SKM-1 (cell line): ENCODE measurements around the gene TECPR2.

Experiments
- DNase-seq: peaks from one replicate; lab custom pipeline; 2025; ENCODE audit not compliant: unreplicated experiment; lab: John Stamatoyannopoulos, UW

Gene TECPR2

DNA sequence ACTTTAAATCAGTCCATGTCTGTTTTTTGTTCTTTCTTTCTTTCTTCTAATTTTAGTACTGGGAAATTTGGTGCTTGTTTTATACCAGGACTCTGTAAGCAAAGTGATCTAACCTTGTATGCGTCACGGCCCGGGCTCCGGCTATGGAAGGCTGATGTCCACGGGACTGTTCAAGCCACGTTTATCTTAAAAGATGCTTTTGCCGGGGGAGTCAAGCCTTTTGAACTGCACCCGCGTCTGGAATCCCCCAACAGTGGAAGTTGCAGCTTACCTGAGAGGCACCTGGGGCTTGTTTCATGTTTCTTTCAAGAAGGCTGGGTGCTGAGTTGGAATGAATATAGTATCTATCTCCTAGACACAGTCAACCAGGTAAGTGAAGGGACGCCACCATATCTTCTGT lies 62.2 kb downstream of the TECPR2 start:
- DNase-seq: no peak

DNA sequence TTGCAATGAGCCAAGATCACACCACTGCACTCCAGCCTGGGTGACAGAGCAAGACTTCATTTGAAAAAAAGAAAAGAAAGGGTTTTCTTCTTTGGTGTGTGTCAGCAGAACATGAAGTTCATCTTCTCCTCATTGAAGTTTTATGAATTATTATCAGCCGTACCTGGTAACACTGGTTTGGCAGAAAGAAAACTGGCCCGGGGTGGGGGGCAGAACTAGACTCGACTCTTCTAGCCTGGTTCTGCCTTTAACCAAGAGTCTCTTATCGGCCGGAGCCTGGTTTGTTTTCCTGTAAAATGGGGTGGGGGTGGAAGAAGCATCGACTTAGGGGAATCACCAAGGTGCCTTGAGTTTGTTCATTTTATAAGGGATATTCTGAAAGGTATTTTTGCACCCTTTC lies 64.1 kb downstream of the TECPR2 start:
- no peak for DNase-seq

DNA sequence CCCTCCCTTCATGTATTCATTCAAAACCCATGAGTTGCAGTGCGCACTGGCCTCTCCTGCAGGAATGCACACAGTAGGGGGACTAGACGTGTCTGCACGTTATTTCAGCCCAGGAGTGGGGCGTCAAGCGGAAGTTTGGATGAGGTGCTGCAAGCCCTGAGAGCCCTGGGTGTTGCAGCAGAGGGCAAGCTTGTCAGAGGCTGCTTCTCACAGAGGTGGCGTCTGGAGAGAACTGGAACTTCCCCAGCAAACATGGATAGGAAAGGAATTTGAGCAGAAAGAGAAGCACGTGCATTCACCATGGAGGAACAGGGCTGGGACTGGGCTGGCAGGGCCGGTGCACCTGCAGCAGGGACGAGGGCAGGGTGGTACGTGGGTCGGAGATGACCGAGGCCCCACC lies 64.9 kb downstream of the TECPR2 start:
- no peak for DNase-seq

DNA sequence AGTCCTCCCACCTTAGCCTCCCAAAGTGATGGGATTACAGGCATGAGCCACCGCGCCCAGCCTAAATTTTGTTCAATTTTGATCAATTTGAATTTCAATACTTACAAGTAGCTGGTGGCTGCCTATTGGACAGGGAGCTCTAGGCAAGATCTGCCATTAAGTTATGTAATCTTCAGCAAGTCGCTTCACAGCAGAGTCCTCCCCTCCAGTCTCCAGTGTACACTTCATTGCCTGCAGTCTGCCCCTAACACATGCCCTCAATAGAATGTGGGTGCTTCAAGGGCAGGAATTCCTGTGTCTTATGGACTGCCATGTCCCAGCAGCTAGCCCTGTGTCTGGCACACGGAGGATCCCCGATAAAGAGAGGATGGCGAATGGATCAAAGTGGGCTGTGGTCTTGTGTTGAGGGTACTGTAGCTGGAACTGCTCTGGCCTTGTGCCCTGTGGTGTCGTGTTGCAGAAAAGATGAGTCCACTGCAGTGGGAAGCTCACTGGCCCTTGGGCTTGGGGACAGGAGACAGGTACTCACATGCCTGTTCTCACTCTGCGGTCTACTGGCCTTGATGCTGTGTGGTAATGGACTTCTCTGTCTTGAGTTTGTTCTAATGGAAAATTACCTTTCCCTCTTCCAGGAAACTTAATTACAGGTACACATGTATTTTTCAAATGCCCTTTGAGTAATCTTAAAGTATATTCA lies 67.6 kb downstream of the TECPR2 start:
- no peak for DNase-seq

DNA sequence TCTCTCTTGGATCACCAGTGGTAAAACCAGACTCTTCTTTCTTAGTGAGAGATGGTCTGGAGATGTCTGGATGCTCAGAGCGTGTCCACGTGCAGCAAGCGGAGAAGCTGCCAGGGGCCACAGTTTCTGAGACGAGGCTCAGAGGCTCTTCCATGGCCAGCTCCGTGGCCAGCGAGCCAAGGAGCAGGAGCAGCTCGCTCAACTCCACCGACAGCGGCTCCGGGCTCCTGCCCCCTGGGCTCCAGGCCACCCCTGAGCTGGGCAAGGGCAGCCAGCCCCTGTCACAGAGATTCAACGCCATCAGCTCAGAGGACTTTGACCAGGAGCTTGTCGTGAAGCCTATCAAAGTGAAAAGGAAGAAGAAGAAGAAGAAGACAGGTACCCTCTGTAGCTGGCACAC lies 69.0 kb downstream of the TECPR2 start:
- DNase-seq: no peak

DNA sequence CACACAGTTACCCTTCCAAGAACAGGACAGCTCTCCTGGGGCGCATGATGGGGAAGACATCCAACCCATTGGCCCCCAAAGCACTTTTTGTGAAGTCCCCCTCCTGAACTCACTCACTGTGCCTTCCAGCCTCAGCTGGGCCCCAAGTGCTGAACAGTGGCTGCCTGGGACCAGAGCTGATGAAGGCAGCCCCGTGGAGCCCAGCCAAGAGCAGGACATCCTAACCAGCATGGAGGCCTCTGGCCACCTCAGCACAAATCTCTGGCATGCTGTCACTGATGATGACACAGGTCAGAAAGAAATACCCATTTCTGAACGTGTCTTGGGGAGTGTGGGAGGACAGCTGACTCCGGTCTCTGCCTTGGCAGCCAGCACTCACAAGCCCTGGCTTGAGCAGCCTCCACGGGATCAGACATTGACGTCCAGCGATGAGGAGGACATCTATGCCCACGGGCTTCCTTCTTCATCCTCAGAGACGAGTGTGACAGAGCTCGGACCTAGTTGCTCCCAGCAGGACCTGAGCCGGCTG lies 72.0 kb downstream of the TECPR2 start:
- DNase-seq: no peak

DNA sequence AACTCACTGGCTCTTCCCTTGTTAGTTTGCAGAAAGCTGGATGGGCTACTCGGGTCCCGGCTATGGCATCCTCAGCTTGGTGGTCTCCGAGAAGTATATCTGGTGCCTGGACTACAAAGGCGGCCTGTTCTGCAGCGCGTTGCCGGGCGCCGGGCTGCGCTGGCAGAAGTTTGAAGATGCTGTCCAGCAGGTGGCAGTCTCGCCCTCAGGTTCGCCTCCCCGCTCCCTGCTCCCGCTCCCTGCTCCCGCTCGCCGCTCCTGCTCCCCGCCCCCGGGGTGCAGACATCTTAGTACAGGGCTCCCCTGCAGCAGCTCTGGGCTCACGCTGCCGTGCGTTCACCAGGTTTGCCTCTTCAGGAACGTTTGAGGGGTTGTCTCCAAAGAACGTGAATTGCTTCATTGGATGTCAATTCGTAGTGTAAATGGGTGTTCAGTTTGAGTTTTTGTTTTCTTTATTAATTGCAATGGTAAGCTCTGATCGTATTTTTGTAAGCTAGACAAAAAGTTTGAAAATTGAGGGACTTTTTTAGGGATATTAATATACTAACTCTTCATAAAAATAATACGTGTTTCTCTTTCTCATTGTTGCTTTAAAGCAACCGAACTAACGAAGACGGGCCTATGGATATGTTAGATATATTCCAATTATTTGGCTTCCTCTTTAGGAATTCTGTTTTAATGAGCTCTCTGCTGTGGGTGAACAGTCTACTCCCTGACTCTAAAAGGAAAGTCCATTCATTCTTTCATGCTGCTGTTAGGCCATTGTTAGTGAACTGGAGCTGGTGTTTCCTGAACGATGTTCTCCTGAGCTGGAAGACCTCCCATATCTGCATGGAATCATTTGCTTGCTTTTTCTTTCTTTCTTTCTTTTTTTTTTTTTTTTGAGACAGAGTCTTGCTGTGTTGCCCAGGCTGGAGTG lies 75.5 kb downstream of the TECPR2 start:
- DNase-seq: no peak

DNA sequence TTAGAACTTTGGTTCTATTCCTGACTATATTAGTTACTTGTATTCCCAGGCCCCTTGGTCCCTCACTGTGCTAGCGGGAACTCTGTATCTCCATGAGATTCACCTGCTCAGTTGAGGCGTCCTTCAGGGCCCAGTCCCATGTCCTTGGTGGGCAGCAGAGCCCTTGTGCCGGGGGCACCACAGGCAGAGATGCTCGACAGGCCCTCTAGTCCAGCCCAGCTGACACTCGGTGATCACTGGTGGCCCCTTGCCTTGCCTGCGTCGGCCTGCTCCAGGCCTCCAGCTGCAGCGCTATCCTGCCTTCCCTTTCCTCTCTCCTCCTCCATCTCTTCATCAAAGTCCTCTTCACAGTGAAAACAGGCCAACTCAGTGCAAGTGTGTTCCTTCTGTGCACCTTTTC lies 76.8 kb downstream of the TECPR2 start:
- no peak for DNase-seq

DNA sequence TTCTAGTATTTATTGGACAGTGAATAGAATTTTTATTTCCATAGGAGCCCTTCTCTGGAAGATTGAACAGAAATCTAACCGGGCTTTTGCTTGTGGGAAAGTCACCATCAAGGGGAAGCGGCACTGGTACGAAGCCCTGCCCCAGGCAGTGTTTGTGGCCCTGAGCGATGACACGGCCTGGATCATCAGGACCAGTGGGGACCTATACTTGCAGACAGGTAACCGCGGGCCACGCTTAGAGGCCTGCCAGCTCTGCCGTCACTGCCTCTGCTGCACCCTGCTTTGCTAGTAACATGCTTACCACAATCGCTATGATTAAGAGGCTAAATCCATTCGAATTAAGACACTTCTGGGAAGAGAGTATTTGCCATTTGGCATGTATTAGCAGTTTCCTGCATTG lies 77.7 kb downstream of the TECPR2 start:
- DNase-seq: no peak

DNA sequence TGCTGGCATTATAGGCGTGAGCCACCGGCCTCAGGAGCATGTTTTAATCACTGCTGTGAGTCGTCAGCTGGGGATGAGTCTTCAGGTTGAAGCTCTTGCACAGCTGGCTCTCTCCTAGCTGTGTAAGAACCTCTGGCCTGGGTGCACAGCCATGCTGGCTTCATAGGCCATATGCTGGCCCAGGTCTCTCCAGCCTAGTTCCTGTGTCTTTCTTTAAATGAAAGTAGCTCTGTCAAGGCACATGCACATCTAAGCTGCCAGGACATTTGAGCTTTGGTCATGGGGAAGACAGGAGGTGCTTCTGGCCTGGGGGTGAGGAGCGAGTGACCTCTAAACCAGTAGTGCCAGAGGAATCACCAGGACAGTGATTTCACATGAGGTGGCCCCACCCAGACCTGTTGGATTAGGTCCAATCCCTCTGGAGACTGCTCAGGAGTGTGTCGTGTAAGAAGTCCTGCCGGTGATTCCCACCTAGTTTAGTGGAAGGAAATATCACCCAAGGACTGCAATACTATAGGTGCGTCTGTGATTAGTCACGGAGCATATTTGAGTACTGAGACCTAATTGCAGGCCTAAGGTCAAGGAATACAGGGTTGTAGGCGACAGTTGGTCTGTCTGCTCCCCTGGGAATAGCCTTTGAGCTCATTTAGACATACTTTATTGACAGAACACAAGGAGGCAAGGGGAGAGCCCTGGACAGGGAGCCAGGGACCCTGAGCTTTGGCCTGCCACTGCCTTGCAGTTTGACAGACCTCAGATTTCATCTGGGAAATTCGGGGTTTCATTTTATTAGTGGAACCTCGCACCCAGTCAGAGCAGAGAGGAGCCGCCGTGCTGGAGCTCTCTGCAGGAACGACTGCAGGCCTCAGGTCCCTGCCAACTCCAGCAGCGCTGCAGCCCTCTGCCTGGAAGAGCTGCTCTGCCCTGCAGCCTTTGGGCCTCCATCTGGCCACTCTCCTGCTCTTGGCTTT lies 79.8 kb downstream of the TECPR2 start:
- no peak for DNase-seq

DNA sequence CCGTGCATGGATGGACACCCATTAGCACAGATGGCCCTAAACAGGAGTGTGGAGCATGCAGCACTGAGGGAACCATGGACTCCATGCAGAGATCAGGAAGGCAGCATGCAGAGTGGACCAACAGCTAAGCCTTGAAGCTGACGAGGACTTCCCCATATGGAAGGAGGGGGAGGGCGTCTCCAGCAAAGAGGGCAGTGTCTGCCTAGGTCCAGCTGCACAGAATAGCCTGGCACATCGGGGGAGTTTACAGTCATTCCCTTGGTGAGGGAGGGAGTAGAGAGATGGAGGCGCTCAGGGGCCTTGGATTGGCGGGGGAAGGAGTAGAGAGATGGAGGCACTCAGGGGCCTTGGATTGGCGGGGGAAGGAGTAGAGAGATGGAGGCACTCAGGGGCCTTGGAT lies 82.3 kb downstream of the TECPR2 start:
- DNase-seq: no peak

DNA sequence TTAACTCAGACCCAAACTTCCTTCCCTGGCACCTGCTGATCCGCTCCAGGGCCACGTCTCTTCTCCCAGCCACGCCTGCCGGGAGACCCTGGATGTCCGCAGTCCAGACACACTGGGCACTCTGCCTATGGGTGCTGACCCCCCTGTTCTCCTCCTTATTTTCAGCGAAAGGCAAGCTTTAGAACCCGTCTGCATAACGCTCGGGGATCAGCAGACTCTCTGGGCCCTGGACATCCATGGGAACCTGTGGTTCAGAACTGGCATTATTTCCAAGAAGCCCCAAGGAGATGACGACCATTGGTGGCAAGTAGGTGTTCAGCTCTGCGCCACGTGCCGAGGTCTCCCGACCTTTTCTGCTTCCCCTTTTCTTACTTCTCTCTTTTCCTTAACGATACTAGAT lies 82.9 kb downstream of the TECPR2 start:
- DNase-seq: no peak

DNA sequence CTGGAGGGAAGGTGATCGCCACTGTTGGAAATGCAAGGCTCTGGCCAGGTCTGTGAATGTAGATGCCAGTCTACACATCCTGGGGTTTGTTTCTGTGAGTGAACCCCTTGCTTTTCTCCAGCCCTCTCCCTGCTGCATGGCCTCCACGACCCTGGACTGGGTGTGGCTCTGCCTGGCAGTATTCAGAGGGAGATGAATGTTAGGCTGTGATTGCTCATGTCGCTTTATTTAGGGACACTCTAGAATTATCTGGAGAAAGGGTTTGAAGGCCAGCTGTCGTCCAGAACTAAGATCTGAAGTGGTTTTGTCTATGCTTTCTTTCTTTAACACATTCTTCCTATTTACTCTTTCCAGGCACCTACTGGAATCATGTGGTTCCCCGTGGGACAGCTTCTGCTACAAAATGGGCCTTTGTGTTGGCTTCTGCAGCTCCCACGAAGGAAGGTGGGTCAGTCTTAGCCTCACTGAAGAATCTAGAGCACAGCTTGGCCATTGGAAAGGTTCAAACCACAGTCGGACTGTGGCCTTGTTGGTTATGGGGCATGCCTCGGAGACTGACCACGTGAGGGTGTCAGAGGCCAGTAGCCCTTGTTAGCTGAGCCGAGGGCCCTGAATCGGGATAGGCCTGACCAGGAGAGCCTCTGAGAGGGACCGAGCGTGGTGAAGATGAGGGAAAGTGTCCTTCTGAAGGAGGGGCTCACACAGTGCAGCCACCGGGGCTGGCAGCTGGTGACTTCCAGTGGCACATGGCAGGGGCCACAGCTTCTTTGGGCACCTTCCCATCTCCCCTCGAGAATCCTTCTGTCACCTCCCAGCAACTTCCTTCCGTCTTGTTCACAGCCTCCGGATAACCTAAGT lies 87.7 kb downstream of the TECPR2 start:
- DNase-seq: no peak

DNA sequence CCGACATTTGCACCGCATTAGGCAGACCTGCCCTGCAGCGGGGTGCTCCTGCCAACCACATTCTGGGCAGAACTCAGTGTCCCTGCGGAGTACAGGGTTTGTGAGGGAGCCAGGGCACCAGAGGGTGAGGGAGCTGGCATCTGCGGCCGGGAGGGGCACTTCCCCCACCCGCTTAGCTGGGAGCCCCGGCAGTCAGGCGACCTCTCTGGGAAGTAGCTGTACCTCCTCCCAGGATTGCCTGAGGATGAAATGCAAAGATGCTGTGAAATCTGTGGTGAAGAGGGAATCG lies 88.3 kb downstream of the TECPR2 start:
- DNase-seq: no peak

DNA sequence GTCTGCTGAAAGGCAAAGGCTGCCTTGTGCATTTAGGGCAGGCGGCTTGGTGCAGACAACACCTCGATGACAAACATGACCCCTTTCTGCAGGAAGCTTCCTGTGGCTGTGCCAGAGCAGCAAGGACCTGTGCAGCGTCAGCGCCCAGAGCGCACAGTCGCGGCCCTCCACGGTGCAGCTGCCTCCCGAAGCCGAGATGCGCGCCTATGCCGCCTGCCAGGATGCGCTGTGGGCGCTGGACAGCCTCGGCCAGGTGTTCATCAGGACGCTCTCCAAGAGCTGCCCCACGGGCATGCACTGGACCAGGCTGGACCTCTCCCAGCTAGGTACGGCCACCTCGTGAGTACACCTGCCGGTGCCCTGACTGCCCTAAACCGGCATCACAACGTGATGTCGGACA lies 89.6 kb downstream of the TECPR2 start:
- DNase-seq: no peak

DNA sequence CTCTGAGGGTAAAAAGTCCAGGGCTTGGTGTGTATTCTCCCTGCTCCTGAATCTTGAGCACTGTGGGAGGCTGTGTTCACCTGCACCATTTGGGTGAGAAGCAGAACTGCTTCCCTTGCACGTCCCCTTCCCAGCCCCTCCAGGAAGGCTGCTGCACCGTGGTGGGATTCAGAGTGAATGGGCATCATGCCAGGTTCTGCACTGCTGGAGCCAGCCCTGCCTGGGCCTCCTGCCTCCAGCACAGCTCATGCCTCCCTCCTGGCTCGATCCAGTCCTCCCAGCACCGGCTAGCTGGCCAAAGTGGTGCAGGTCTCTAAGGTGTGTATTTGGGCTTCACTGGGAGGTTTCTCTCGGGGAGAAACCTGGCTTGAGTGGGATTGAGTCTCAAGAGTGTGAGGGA lies 92.0 kb downstream of the TECPR2 start:
- DNase-seq: no peak

DNA sequence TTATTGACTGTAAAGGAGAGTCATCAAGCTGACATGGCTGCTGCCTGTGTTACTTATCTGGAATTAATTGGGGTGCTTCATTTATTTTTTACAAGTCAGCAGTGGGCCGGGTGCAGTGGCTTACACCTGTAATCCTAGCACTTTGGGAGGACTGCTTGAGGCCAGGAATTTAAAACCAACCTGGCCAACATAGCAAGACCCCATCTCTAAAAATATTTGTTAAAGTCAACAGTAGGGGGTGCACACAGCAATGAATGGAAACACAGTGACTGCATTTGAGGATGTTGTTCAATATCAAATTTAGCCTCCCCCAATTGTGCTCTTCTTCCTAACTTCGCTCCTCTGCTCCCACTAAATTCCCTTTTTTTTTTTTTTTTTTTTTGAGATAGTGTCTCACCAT lies 94.8 kb downstream of the TECPR2 start:
- no peak for DNase-seq

DNA sequence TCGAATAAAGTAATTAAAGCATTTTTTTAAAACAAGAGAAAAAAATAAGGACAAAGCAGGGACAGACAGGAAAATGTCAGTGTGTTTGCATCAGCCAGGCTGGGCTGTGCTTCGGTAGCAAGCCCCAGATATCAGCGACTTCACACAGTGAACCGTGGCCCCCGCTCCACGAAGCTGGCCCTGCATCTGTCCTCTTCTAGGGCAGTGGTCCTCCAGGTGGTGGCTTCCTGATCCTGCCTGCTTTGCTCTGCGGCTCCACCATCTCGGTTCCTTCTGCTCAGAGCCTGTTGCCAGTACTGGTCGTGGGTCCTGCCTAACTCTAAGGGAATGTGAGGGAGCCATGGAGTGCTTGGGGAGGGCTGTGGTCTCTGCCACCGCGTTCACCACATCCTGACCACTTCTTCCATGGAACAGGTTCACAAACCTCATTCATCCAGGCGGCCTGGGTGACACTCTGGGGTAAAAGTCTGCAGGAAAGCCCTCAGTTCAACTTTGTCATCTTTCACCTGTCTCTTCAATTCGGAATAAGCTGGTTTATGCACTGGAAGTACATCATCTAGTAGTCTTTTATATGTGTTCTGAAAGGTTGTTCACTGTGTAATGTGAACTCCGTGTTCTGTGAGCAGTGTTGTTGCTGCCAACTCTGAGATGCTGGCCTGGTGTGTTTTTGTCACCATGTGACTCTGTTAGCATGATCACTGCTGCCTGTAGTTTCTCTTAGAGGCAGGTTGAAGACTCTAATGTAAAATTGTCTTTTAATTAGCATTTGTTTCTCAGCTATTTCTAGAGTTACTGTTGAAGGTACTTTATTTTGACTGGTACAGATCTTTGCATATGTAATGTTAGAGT lies 99.0 kb downstream of the TECPR2 start:
- DNase-seq: no peak

DNA sequence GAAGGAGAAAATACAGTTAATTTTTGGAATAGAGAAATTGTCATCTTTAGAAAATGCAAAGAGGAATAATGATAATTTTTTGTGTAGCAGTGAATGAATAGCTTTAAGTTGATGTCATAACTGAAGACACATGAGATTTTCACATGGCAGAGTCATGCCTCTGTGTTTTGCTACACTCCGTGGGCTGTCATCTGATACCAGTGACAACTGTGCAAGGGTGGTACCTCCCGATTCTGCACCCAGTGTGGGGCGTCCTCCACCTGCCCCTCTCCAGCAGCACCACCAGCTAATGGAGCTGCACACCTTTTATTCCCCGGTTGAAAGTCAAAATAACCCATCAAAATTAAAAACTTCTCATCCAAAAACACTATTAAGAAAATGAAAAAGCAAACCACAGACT lies 99.7 kb downstream of the TECPR2 start:
- no peak for DNase-seq

DNA sequence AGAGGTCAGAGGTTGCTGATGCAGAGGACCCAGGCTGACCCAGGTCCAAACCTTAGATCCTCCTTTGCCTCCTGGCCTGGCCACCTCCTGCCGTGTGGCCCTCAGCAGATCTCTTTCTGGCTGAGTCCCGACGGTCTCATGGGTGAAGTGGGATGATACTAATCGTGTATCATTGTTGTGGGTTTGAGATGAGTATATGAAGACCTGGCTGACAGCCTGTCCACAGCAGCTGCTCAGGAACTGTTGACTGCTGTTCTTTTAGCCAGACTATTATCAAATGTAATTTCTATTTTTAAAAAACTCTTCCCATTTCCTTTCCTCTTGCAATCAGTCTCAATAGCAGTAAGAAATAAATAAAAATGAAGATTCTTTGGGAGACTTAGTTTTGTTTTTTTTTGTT lies 101.3 kb downstream of the TECPR2 start:
- DNase-seq: no peak
